Esophagus squamous epithelium (tissue), 5 donors: Measurements from ENCODE around the gene SYT1. TPM values are rescaled to one million over a fixed set of nuclear protein-coding genes. Genes with fewer than 3 reads are reported as not detected.

Experiments used
- DNase-seq: peaks from one replicate; lab custom pipeline; 2025; lab: John Stamatoyannopoulos, UW
- H3K27ac ChIP-seq, 4 donors: fragments of 200-600 bp; sonication (generic); one replicate each; pipeline ENCODE4 v1.5.1; 2016 to 2019; ENCODE audit warnings: mild to moderate bottlenecking in 1 of 4
- H3K27me3 ChIP-seq, 4 donors: fragments of 200-600 bp; sonication (generic); 1 replicate in 3 of 4; 2 replicates in 1 of 4; pipeline versions ENCODE4 v1.5.1 to v1.6.0; 2017 to 2021; ENCODE audit warnings: antibody characterized with exemption in 1 of 4
- H3K36me3 ChIP-seq, 3 donors: fragments of 200-600 bp; sonication (generic); one replicate each; pipeline ENCODE4 v1.5.1; 2016 to 2019
- H3K4me1 ChIP-seq, 3 donors: fragments of 200-600 bp; sonication (generic); one replicate each; pipeline ENCODE4 v1.5.1; 2017 to 2019
- H3K4me3 ChIP-seq, 4 donors: fragments of 200-600 bp; sonication (generic); 1 replicate in 3 of 4; 2 replicates in 1 of 4; pipeline ENCODE4 v1.5.1; 2016 to 2019; ENCODE audit warnings: mild to moderate bottlenecking in 2 of 4, moderate library complexity in 1 of 4
- H3K9me3 ChIP-seq, 3 donors: fragments of 200-600 bp; sonication (generic); one replicate each; pipeline ENCODE4 v1.5.1; 2016 to 2019
- POLR2A ChIP-seq, 4 donors: fragments of 450-650 bp; IDR thresholded peaks; one replicate each; pipeline ENCODE4 v1.6.1; 2017; ENCODE audit warnings: antibody characterized with exemption in 4 of 4, mild to moderate bottlenecking in 4 of 4, moderate library complexity in 3 of 4
- WGBS, 2 donors: methylation state at CpG; one replicate each; pipeline ENCODE4 v1.1.5; 2018; 5-methylcytosine and 5-hydroxymethylcytosine counted together
- intact Hi-C: fragments of 100-400 bp; cut with DNase I; formaldehyde crosslinking; loops from one replicate; pipeline ENCODE4 v1.15.0; 2022
- total RNA-seq, 4 donors: library from RNA; depleted of rRNA; stranded (reverse); fragments of >200 nt; gene quantifications; one replicate each; pipeline ENCODE4 v1.1.0, GENCODE V29; 2016
- TF ChIP-seq, protein P1 (sequence below), 6 experiments: fragments of 450-650 bp in 4 of 6; fragments of 200-600 bp in 2 of 6; sonication (generic) in 2 of 6; IDR thresholded peaks; one replicate each; pipeline ENCODE4 v1.5.1; 2016 to 2019; ENCODE audit warnings: antibody characterized with exemption in 6 of 6, mild to moderate bottlenecking in 4 of 6, moderate library complexity in 4 of 6
- donor health status: DM: yes; HTN: yes; CAD: no.

Gene SYT1
- total RNA-seq, 4 donors from 2014 or later = 0.26 to 2.7 TPM; not detected in 2

GRCh38 chr12:79183003-79183402 lies 318.4 kb downstream of the SYT1 start:
- TF ChIP-seq POLR2A (IDR thresholded peaks at IDR 0.05) = no peak
- TF ChIP-seq, protein P1, sequence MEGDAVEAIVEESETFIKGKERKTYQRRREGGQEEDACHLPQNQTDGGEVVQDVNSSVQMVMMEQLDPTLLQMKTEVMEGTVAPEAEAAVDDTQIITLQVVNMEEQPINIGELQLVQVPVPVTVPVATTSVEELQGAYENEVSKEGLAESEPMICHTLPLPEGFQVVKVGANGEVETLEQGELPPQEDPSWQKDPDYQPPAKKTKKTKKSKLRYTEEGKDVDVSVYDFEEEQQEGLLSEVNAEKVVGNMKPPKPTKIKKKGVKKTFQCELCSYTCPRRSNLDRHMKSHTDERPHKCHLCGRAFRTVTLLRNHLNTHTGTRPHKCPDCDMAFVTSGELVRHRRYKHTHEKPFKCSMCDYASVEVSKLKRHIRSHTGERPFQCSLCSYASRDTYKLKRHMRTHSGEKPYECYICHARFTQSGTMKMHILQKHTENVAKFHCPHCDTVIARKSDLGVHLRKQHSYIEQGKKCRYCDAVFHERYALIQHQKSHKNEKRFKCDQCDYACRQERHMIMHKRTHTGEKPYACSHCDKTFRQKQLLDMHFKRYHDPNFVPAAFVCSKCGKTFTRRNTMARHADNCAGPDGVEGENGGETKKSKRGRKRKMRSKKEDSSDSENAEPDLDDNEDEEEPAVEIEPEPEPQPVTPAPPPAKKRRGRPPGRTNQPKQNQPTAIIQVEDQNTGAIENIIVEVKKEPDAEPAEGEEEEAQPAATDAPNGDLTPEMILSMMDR (IDR thresholded peaks at IDR 0.05) = no peak
- no peaks in the 10 kb centered on the region for H3K27me3 ChIP-seq
- H3K27ac ChIP-seq = no peak overlapping the region
- intact Hi-C loops = no loop called here
- H3K36me3 ChIP-seq = no peaks in the 10 kb centered on the region
- no peaks in the 10 kb centered on the region for H3K4me1 ChIP-seq
- no peak overlapping the region for H3K4me3 ChIP-seq
- DNase-seq = no peak
- no peaks in the 10 kb centered on the region for H3K9me3 ChIP-seq
- 60 to 94% methylated on average over 1 to 2 of the region's 2 CpGs for WGBS, 2 donors

- Histone ChIP-seq H3K27me3 (no peaks in the 10 kb centered on the region), H3K9me3 (no peaks in the 10 kb centered on the region), H3K27ac (peak overlapping the region in 1 of 4 donors; percentile 4), H3K4me3 (no peak overlapping the region), H3K36me3 (no peaks in the 10 kb centered on the region), H3K4me1 (no peaks in the 10 kb centered on the region)
- TF ChIP-seq, protein P1 (IDR thresholded peaks at IDR 0.05) = no peak
- TF ChIP-seq POLR2A (IDR thresholded peaks at IDR 0.05) = no peak
- 57 to 63% methylated on average over 3 of the region's 3 CpGs for WGBS, 2 donors
- intact Hi-C loops = no loop called here
- DNase-seq = no peak
These were observed 319.4 kb downstream of the SYT1 start for GRCh38 chr12:79183926-79184325.

GRCh38 chr12:79186506-79186905 lies 321.9 kb downstream of the SYT1 start:
- Histone ChIP-seq H3K4me1 (no peaks in the 10 kb centered on the region), H3K36me3 (no peaks in the 10 kb centered on the region), H3K9me3 (no peaks in the 10 kb centered on the region), H3K27me3 (no peaks in the 10 kb centered on the region), H3K4me3 (no peak overlapping the region), H3K27ac (no peak overlapping the region)
- TF ChIP-seq, protein P1 (IDR thresholded peaks at IDR 0.05) = no peak
- TF ChIP-seq POLR2A (IDR thresholded peaks at IDR 0.05) = no peak
- no peak for DNase-seq
- WGBS, 2 donors = 59 to 61% methylated on average over 2 of the region's 2 CpGs
- intact Hi-C loops = no loop called here

DNA sequence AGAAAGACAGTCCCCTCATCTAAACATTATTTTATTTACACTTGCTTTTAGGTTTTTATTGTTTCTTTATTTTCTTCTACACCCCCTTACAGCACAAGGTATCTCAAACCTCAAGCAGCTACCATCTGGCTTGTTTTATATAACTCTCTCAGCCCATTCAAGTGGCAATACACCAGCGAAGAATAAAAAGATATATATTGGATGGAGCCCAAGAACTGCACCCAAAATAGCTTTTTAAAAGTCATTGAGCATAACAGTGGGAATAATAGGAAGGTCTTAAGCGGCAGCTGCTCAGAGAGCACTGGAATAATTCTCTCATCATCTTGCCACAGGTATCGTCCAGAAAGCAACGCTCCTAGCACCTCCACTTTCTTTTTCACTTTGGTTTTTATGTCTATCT lies 322.5 kb downstream of the SYT1 start:
- WGBS, 2 donors = 30 to 33% methylated on average over 4 of the region's 4 CpGs
- H3K9me3 ChIP-seq = no peaks in the 10 kb centered on the region

GRCh38 chr12:79191391-79191790 lies 326.8 kb downstream of the SYT1 start:
- TF ChIP-seq, protein P1 (IDR thresholded peaks at IDR 0.05) = no peak
- TF ChIP-seq POLR2A (IDR thresholded peaks at IDR 0.05) = no peak
- Histone ChIP-seq H3K9me3 (no peaks in the 10 kb centered on the region), H3K27ac (no peak overlapping the region), H3K36me3 (no peaks in the 10 kb centered on the region), H3K27me3 (no peaks in the 10 kb centered on the region), H3K4me1 (no peaks in the 10 kb centered on the region), H3K4me3 (no peak overlapping the region)
- no peak for DNase-seq
- intact Hi-C loops = no loop called here

More for the DNA sequence above, 322.5 kb downstream of the SYT1 start:
- H3K4me3 ChIP-seq = peak overlapping the region in 1 of 4 donors; percentile 39
- no peaks in the 10 kb centered on the region for H3K27me3 ChIP-seq
- no peaks in the 10 kb centered on the region for H3K4me1 ChIP-seq
- no peak for DNase-seq
- intact Hi-C loops = no loop called here
- TF ChIP-seq, protein P1 (IDR thresholded peaks at IDR 0.05) = no peak
- TF ChIP-seq POLR2A (IDR thresholded peaks at IDR 0.05) = no peak
- H3K36me3 ChIP-seq = no peaks in the 10 kb centered on the region
- no peak overlapping the region for H3K27ac ChIP-seq
